ENCODE results near the gene ZSWIM6. TPM values are rescaled to one million over a fixed set of nuclear protein-coding genes. Genes with fewer than 3 reads are reported as not detected.

ZSWIM6 gene
- polyA plus RNA-seq, 3 donors = 1.7 to 33.5 (median 2.7) TPM

DNA sequence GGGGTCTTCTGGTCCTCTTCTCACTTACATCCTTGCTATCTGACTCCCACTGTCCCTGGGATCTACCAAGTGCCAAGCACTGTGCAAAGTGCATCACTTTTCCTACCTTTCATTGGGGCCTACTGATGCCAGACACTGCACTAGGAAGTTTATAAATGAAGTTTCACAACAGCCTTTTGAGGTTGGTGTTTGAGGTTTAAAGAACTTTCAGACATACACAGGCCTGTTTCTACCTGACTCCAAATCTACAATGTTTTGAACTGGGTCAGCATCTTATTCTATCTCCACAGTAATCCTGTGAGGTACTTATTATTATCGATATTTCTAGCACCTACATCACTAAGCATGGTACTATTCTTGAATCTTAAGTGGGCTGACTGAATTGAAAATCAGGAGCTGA lies 227.7 kb downstream of the ZSWIM6 start:
- Mint-ChIP-seq H3K4me1 (no peaks in the 10 kb centered on the region), H3K27me3 (ENCODE audit: low read depth in 3 of 3) (no peaks in the 10 kb centered on the region), H3K36me3 (no peaks in the 10 kb centered on the region), H3K27ac (no peak overlapping the region), H3K9me3 (peaks cover 2 to 5% (median 4%) of the 10 kb centered on the region in 7 donors), H3K4me3 (no peak overlapping the region)
- no peak overlapping the region for H3K4me2 ChIP-seq (replicated peaks; ENCODE audit: extremely low read depth, low read length, poor library complexity, severe bottlenecking)
- no peaks in the 10 kb centered on the region for H4K20me1 ChIP-seq (ENCODE audit: insufficient read depth, low read length)
- TF ChIP-seq, protein P1, sequence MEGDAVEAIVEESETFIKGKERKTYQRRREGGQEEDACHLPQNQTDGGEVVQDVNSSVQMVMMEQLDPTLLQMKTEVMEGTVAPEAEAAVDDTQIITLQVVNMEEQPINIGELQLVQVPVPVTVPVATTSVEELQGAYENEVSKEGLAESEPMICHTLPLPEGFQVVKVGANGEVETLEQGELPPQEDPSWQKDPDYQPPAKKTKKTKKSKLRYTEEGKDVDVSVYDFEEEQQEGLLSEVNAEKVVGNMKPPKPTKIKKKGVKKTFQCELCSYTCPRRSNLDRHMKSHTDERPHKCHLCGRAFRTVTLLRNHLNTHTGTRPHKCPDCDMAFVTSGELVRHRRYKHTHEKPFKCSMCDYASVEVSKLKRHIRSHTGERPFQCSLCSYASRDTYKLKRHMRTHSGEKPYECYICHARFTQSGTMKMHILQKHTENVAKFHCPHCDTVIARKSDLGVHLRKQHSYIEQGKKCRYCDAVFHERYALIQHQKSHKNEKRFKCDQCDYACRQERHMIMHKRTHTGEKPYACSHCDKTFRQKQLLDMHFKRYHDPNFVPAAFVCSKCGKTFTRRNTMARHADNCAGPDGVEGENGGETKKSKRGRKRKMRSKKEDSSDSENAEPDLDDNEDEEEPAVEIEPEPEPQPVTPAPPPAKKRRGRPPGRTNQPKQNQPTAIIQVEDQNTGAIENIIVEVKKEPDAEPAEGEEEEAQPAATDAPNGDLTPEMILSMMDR (IDR thresholded peaks at IDR 0.05) = no peak
- no peaks in the 10 kb centered on the region for H3K36me3 ChIP-seq (replicated peaks in 1 of 2; ENCODE audit: control insufficient read depth in 1 of 2, insufficient read depth in 2 of 2, low read length in 2 of 2)
- DNase-seq = no peak
- no peak overlapping the region for H3K4me3 ChIP-seq (replicated peaks in 1 of 3; ENCODE audit: low read depth in 2 of 3, low read length in 3 of 3)
- H3K27me3 ChIP-seq (ENCODE audit: control insufficient read depth in 2 of 2, insufficient read depth in 2 of 2, low read length in 2 of 2) = no peaks in the 10 kb centered on the region
- H3K4me1 ChIP-seq (ENCODE audit: control insufficient read depth in 1 of 2, insufficient read depth in 2 of 2, low read length in 2 of 2) = no peaks in the 10 kb centered on the region
- no peak overlapping the region for H3K9ac ChIP-seq (ENCODE audit: insufficient read depth, low read length, poor library complexity, severe bottlenecking)
- intact Hi-C loops (cut with micrococcal nuclease) = no loop called here
- H3K9me3 ChIP-seq (replicated peaks in 1 of 2; ENCODE audit: control insufficient read depth in 1 of 2, insufficient read depth in 1 of 2, low read length in 2 of 2) = no peaks in the 10 kb centered on the region
- H3K27ac ChIP-seq (ENCODE audit: low read depth in 1 of 2, low read length in 2 of 2) = no peak overlapping the region
- no peaks in the 10 kb centered on the region for H3K79me2 ChIP-seq (ENCODE audit: insufficient read depth, low read length)
- no CpG with 5 or more reads among the region's 1 CpG for WGBS (ENCODE audit: insufficient coverage)
- no peak overlapping the region for H2AFZ ChIP-seq (ENCODE audit: insufficient read depth, low read depth, low read length, poor library complexity, severe bottlenecking)

DNA sequence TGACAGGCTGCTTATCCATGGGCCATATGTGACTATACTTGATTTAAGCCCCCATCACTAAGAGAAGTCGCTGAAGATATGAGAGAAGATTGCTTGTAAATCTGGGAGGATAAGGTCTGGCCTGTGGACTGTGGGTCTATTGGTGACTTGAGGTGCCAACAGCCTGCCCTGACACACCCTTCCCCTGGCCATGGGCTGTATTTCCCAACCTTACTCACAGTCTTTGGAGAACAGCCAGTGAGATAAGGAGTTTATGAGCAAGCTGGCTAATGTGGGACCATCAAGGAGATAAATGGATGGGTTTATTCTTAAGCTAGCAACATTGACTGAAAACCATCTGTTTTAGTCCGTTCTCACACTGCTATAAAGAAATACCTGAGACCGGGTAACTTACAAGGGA lies 231.3 kb downstream of the ZSWIM6 start:
- Mint-ChIP-seq H3K9me3 (peaks cover 2 to 11% (median 5%) of the 10 kb centered on the region in 7 donors), H3K27me3 (ENCODE audit: low read depth in 3 of 3) (peaks cover 0 to 2% (median 0%) of the 10 kb centered on the region in 3 donors), H3K4me1 (no peaks in the 10 kb centered on the region), H3K36me3 (no peaks in the 10 kb centered on the region), H3K27ac (no peak overlapping the region), H3K4me3 (no peak overlapping the region)
- TF ChIP-seq, protein P1 (IDR thresholded peaks at IDR 0.05) = no peak
- Histone ChIP-seq H3K27me3 (ENCODE audit: control insufficient read depth in 2 of 2, insufficient read depth in 2 of 2, low read length in 2 of 2) (no peaks in the 10 kb centered on the region), H3K9ac (ENCODE audit: insufficient read depth, low read length, poor library complexity, severe bottlenecking) (no peak overlapping the region), H3K79me2 (ENCODE audit: insufficient read depth, low read length) (no peaks in the 10 kb centered on the region), H3K27ac (ENCODE audit: low read depth in 1 of 2, low read length in 2 of 2) (no peak overlapping the region), H3K36me3 (replicated peaks in 1 of 2; ENCODE audit: control insufficient read depth in 1 of 2, insufficient read depth in 2 of 2, low read length in 2 of 2) (no peaks in the 10 kb centered on the region), H3K4me2 (replicated peaks; ENCODE audit: extremely low read depth, low read length, poor library complexity, severe bottlenecking) (no peak overlapping the region), H3K4me1 (ENCODE audit: control insufficient read depth in 1 of 2, insufficient read depth in 2 of 2, low read length in 2 of 2) (no peaks in the 10 kb centered on the region), H4K20me1 (ENCODE audit: insufficient read depth, low read length) (no peaks in the 10 kb centered on the region), H2AFZ (ENCODE audit: insufficient read depth, low read depth, low read length, poor library complexity, severe bottlenecking) (no peak overlapping the region), H3K4me3 (replicated peaks in 1 of 3; ENCODE audit: low read depth in 2 of 3, low read length in 3 of 3) (no peak overlapping the region), H3K9me3 (replicated peaks in 1 of 2; ENCODE audit: control insufficient read depth in 1 of 2, insufficient read depth in 1 of 2, low read length in 2 of 2) (no peaks in the 10 kb centered on the region)
- intact Hi-C loops (cut with micrococcal nuclease) = no loop called here
- 90% methylated on average over 2 of the region's 3 CpGs for WGBS (ENCODE audit: insufficient coverage)
- no peak for DNase-seq
